HG02623 (cell line): ENCODE measurements around the gene ZAR1.
"Not testable (repeated sequence)": the region's sequence is repeated elsewhere in the genome, so short reads cannot be mapped to it uniquely, and the experiment has no call there.

Experiments
- ATAC-seq: cut with Tn5 transposase; IDR thresholded peaks from one replicate; pipeline ENCODE4 v1.9.1; 2021; ENCODE audit warnings: moderate library complexity; ENCODE audit not compliant: unreplicated experiment

The ZAR1 gene, protein sequence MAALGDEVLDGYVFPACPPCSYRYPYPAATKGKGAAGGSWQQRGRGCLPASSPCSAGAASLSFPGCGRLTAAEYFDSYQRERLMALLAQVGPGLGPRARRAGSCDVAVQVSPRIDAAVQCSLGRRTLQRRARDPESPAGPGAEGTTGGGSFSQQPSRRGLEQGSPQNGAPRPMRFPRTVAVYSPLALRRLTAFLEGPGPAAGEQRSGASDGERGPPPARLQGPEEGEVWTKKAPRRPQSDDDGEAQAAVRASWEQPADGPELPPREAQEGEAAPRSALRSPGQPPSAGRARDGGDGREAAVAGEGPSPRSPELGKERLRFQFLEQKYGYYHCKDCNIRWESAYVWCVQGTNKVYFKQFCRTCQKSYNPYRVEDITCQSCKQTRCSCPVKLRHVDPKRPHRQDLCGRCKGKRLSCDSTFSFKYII

DNA sequence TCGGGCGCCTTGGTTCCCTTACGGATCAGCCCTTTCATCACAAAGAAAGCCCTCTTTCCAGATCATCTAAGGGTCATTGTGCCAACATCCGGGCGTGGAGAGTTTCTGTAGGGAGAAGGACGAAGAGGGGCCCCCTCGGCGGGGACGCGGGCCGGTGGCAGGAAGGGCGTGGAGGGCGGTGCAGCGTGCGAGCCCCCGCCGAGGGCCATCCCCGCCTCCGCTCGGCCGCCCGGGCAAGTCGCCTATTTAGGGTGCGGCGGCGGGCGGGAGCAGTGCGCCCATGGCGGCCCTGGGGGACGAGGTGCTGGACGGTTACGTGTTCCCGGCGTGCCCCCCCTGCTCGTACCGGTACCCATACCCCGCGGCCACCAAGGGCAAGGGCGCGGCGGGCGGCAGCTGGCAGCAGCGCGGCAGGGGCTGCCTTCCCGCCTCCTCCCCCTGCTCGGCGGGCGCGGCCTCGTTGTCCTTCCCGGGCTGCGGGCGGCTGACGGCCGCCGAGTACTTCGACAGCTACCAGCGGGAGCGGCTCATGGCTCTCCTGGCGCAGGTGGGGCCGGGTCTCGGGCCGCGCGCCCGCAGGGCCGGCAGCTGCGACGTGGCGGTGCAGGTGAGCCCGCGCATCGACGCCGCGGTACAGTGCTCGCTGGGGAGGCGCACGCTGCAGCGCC lies at the start of gene ZAR1:
TSS of gene ZAR1 (plus strand) at position 241 of the 668 bp plus-strand sequence. CDS start at position 281, 40 bp downstream.
- no peak for ATAC-seq

DNA sequence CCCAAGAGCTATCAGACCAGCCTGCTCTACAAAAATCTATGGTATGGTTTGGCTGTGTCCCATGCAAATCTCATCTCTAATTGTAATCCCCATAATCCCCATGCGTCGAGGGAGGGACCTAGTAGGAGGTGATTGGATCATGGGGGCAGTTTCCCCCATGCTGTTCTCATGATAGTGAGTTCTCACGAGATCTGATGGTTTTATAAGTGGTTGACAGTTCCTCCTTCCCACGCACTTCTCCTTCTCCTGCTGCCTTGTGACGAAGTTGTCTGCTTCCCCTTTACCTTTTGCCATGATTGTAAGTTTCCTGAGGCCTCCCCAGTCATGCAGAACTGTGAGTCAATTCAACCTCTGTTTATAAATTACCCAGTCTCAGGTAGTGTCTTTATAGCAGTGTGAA lies 49.1 kb upstream of the ZAR1 start:
- ATAC-seq: not testable (repeated sequence)

DNA sequence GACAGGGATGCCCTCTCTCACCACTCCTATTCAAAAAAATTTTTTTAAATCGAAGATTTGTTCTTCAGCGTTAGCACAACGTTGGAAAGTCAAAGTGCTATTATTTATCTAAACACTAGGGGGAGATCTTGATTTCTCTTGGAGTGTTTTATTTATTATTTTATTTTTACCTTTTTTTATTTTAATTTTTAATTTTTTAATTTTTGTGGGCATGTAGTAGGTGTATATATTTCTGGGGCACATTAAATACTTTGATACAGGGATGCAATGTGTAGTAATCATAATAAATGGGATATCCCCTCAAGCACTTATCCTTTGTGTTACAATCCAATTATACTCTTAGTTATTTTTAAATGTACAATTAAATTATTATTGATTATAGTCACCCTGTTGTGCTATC lies 44.3 kb upstream of the ZAR1 start:
- no peak for ATAC-seq

DNA sequence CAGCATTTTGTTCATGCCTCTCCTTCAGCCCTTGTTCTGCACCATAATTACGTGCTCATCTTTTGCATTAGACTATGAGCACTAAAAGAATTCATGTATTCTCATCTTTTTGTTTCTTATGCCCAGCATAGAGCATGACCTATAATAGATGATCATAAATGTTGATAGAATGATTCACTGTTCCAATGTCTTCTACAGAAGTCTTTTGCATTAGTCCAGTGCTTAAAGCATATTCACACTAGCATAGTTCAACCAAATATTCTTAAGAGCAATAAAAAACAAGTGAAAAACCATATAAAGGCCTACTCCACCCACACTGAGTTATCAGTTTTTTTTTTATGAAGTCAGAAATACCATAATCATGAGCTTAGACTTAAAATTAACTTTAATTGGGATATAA lies 43.4 kb upstream of the ZAR1 start:
- no peak for ATAC-seq

DNA sequence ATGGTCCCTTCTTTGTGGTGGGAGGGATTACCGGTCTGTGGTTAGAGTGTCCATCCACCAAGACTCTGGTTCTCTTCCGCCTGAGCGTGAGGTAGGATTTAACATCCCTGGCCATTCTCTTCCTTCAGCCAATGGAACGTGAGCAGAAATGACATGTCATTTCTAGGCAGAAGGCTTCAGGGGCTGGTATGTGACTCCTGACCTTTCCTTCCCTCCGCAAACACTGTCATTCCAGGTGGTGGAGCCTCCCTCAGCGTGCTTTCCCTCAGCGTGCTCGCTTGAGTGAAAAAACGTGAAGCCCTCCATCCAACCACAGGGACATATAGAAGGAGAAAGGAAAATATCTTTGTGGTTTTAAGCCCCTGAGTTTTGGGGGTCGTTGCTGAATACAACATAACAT lies 40.9 kb upstream of the ZAR1 start:
- ATAC-seq: no peak

DNA sequence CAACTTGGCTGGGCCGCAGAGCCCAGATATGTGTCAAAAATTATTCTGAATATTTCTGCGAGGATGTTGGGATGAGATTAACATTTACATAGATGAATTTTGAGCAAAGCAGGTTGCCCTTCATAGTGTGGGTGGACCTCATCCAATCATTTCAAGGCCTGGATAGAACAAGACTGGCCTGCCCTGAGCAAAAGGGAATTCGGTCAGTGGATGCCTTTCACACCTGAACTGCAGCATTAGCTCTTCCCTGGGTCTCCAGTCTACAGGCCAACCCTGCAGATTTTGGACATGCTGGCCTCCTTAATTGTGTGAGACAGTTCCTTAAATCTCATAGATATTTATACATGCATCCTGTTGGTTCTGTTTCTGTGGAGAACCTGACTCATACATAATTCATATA lies 39.3 kb upstream of the ZAR1 start:
- no peak for ATAC-seq

DNA sequence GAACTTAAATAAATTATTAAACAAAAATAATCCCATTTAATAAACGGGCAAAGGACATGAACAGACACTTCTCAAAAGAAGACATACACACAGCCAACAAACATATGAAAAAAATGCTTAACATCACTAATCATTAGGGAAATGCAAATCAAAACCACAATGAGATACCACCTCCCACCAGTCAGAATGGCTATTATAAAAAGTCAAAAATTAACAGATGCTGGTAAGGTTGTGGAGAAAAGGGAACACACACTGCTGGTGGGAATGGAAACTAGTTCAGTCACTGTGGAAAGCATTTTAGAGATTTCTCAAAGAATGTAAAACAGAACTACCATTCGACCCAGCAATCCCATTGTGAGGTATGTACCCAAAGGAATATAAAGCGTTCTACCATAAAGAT lies 38.4 kb upstream of the ZAR1 start:
- not testable (repeated sequence) for ATAC-seq

DNA sequence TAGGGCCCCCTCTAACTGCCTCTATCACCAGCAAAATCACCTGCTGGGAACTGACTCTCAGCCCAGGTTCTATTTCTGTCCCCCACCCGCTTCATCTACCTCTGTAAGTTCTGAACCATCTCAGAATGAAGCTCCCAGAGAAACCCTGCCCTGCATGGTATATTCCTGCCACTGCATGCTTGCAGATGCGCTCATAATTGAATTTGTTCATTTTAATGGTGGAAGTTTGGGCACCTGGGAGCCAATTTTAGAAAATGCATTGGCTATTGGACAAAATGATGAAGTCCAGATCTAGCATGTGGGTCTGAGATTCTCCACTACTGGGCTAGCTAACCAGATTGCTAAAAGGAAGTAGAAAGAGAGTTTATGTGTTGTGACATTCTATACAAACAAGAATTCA lies 35.5 kb upstream of the ZAR1 start:
- no peak for ATAC-seq

DNA sequence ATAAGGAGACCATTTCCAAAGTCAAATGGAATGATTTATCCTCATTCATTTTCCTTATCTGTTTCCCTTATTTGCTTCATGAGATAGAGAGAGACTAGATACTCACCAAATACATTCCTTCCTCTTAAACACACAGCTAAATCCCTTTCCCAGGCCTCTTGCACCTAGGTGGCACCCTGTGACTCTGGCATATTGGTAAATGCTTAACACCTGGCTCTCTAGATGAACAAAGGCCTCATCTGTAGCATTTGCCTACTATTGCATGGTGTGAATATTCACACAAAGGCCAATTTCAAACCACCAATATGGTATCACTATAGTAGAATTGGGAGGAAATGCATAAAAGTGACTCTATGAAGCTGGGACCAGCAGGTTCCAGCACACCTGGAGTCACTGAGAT lies 29.1 kb upstream of the ZAR1 start:
- ATAC-seq: no peak

DNA sequence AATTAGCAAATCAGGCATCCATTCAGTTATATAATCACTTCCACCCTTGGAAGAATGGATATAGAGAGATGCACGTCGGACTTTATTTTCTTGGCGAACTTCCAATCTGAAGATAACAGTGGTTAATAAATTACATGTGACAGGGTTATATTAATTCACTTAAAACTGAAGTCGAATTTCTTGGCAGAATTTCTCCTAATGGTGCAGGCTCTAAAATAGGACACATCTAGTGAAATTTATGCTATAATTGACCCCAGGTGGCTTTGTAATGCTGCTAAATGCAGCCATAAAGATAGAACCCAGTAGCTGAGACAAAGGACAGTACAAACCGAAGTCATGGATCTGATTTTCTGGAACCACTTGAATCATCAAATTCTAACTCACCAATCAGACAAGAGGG lies 27.7 kb upstream of the ZAR1 start:
- ATAC-seq: no peak

DNA sequence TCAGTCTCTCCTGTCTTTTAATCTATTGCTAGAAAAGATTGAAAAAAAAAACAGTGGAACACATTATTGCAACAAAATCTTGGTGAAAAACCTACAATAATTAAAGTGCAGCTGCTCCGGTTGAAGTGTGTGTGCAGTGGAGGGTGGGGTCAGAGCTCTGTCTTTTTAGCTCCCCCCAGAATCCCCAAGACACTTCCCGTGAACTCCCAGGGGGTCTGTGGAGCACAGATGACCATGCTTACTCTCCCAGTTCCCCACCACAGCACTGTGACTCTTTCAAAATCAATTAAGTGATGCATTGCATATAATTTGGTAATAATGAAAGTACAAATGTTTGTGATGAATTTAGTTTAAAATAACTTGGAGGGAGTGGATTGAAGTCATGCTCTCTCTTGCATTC lies 22.6 kb upstream of the ZAR1 start:
- ATAC-seq: no peak

DNA sequence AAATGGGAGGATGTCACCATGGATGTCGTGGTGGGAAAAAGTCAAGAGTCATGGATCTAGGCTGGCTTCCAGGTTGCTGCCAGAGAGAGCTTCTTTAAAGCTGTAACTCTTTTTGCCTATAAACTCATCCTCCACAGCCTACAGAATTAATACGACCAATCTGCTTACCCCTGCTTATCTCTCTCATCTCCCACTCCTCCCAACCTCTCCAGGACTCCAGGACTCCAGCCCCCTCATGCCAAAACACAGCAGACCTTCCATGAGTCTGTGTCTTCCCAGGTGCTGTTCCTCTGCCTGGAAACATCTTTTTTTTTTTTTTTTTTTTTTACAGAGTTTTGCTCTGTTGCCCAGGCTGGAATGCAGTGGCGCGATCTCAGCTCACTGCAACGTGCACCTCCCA lies 22.2 kb upstream of the ZAR1 start:
- no peak for ATAC-seq

DNA sequence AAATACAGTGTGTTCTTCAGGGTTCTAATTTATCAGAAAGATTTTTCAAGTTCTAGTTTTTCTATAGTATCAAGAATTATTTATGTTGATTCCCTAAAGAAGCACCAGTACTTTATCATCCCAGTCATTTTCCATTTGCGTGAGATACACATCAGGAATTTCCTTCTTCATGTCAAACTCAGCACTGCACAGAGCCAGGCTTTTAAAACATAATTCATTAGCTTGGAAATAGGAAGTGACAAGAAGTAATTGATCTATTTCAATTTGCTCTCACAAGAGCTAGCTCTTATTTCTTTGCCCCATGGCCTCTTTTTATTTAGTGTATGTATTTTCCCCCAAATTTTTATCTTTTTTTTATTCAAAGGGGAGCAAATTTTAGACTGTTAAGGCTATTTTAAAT lies 19.9 kb upstream of the ZAR1 start:
- no peak for ATAC-seq

DNA sequence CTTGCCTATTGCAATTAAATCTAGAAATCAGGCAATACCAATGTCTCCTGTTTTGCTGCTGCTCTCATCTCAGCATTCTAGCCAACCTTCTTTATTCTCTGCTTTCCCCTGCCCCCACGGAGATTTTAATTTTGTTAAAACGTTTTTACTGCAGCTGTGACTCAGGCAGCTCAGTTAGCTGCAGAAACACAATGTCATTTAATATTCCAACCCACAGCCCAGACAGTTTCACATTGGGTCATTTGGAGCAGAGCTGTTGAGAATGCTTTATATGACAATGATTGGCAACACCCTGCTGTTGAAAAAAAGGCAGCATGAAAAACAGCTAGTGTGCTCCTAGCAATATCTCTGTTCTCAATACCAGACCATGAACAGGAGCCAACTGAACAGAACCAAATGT lies 19.5 kb upstream of the ZAR1 start:
- no peak for ATAC-seq

DNA sequence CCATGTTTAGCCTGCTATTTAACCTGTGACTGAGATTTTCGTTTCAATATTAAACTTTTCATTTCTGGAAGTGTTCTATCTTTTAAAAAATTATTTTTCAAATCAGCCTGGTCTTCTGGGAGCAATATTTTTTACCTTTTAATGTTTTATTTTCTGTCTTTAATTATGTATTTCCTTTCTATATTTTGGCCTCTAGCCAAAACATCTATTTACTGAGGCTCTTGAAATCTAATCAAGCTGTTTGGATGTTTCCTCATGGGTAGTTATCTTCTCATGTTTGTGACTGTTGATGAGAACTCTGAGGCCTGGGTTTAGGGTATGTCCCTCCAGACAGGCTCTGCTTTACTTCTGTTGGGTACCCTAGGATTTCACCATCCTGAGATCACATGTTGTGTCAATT lies 17.3 kb upstream of the ZAR1 start:
- no peak for ATAC-seq

DNA sequence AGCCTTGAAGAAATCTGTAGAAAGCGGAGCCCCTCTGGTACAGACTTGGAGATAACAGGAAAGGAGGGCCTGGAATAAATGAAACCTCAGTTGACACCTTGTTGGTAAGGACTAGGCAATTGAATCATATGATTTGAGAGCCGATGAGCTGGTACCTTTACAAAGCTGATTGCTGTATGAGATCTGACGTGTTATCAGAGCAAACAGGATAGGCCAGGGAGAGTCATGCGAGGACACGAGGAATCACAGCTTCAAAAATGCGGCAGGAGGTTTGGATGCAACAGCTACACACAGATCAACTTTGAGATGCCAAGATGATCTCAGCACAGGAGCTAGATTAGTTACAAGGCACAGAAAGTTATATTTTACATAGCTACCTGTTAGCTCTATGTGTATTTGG lies 14.3 kb upstream of the ZAR1 start:
- ATAC-seq: no peak

DNA sequence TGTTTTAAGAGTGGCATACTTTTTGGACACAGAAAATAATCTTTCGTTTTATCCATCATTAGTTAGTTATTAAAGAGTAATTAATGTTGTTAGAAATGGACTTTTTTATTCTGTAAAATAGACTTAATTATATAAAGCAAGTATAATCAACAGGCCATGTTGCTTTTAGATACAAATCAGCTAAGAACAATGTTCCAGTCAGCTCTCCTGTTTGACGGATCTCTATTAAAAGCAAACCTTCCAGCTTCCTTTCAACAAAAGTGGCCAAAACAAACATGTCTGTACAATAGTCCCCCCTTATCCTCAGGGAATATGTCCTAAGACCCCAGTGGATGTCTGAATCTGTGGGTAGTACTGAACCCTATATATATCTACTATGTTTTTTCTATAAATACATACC lies 11.8 kb upstream of the ZAR1 start:
- no peak for ATAC-seq

DNA sequence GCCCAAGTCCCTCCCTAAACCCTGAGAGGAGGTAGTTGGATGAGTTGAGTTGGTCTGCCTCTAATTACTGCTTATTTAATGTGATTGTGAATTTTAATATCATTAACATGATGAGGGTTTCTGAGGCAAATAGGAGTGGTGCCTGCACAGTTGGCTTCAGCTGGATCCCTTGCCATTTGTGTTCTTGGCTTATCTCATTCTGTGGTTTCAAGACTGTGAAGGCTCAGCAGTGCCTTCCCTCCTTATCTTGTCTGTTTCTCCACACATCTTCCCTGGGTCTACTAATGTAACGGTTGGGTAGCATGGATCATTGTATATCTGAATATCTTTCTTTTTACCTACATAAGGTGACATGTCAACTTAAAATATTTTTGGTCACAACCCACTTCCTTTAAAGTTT lies 8.5 kb upstream of the ZAR1 start:
- ATAC-seq: no peak

DNA sequence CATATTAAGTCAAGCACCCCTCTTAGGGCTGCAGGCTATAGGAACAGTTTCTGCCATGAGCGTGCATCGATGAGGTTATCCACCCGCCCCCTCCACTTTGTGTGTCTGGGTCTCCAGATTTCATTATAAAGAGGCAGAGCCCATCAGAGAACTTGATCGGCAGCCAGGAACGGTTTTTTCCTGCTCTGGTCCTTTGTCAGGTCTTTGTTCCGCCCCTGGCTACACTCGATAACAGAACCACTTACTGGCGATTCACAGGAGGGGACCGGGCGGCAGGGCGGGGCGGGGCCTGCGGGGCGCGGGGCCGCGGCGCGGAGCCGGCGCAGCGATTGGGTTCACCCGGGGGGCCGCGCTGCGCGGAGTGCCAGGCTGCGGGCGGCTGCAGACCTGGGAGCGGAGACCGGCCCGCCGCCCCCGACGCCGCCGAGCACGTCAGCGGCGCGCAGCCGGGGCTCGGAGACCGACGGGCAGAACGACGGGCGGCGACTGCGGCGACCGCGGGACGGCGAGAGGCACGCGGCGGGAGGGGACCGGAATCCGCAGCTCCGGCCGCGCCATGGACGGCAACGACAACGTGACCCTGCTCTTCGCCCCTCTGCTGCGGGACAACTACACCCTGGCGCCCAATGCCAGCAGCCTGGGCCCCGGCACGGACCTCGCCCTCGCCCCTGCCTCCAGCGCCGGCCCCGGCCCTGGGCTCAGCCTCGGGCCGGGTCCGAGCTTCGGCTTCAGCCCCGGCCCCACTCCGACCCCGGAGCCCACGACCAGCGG lies 6.9 kb upstream of the ZAR1 start, which contains the start of gene SLC10A4:
TSS of gene SLC10A4 (plus strand) at position 338 of the 771 bp plus-strand sequence. CDS start at position 557, 219 bp downstream.
- ATAC-seq: no peak

DNA sequence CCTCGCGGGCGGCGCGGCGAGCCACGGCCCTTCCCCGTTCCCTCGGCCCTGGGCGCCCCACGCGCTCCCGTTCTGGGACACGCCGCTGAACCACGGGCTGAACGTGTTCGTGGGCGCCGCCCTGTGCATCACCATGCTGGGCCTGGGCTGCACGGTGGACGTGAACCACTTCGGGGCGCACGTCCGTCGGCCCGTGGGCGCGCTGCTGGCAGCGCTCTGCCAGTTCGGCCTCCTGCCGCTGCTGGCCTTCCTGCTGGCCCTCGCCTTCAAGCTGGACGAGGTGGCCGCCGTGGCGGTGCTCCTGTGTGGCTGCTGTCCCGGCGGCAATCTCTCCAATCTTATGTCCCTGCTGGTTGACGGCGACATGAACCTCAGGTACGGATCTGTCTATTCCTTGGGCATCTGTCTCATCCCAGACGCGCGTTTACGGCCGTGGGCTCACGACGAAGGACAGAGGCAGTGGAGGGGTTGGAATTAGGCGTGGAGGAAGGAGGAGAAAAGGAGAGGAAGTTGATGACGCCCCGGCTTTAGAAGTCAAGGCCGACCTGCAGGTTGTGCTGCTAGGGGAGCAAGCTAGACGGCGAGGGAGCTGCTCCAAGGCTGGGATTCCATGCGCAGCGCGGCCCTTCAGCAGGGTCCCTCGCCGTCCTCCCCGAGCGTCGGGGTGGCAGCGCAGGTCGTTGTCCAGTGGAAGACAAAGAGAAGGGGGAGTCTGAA lies 6.1 kb upstream of the ZAR1 start:
- ATAC-seq: no peak
